HCT116 (cell line): ENCODE measurements around the gene MLYCD. TPM values are rescaled to one million over a fixed set of nuclear protein-coding genes. Genes with fewer than 3 reads are reported as not detected.

Experiments used
- ATAC-seq: fragments of 200-7000 bp; cut with Tn5 transposase; 2 replicates; pipeline ENCODE4 v1.9.1; 2020; ENCODE audit warnings: mild to moderate bottlenecking, moderate library complexity
- BruUV-seq: library from RNA; stranded (reverse); fragments of 400-500 nt; replicated peaks from 2 replicates; lab custom pipeline; 2021; lab: Mats Ljungman, UMichigan
- CTCF ChIA-PET: fragments of 300-600 bp; sonication (Branson Sonifier 250); formaldehyde crosslinking; loops from one replicate; lab custom pipeline; 2021; ENCODE audit warnings: antibody characterized with exemption; lab: Charles Lee
- POLR2A ChIA-PET: fragments of 300-600, 350-600 bp; sonication (Branson Sonifier 250); formaldehyde crosslinking; loops from one replicate; lab custom pipeline; 2021; ENCODE audit warnings: antibody characterized with exemption; lab: Charles Lee
- RAD21 ChIA-PET, 2 experiments: fragments of 300-600 bp; sonication (Branson Sonifier 250); formaldehyde crosslinking; loops; one replicate each; lab custom pipeline; 2023; ENCODE audit warnings: low total read pairs in 2 of 2; ENCODE audit not compliant: uncharacterized antibody in 2 of 2, unreplicated experiment in 2 of 2, low non-redundant PET in 1 of 2; lab: Charles Lee
- DNase-seq: peaks from one replicate; pipeline ENCODE4 v3.0.0-alpha.2; 2010; ENCODE audit warnings: low read depth, low spot score
- H2AFZ ChIP-seq: fragments of 200-600 bp; shearing (Covaris generic), sonication (generic); 2 replicates; pipeline ENCODE4 v1.6.1; 2017; ENCODE audit warnings: low read depth, mixed run types, mixed read lengths, antibody characterized with exemption, low read length; ENCODE audit not compliant: poor library complexity, severe bottlenecking
- H3K27ac ChIP-seq: 2 replicates; pipeline ENCODE4 v1.5.1; 2012; ENCODE audit warnings: low read depth, low read length
- H3K27me3 ChIP-seq: fragments of 200-600 bp; sonication (generic); 2 replicates; pipeline ENCODE4 v1.6.1; 2016; ENCODE audit warnings: mixed run types, low read length, mixed read lengths; ENCODE audit not compliant: insufficient read depth
- H3K36me3 ChIP-seq, 2 experiments: fragments of 200-500 bp in 1 of 2; fragments of 200-600 bp in 1 of 2; sonication (Bioruptor generic) in 1 of 2; sonication (generic) in 1 of 2; 2 replicates each; pipeline versions ENCODE4 v1.5.1 to v1.6.1; 2014 to 2016; ENCODE audit warnings: low read length in 2 of 2, inconsistent platforms in 1 of 2, mixed read lengths in 1 of 2, mixed run types in 1 of 2; ENCODE audit not compliant: insufficient read depth in 2 of 2, control insufficient read depth in 1 of 2
- H3K4me1 ChIP-seq, 2 experiments: fragments of 200-600 bp in 1 of 2; sonication (generic) in 1 of 2; 2 replicates each; pipeline versions ENCODE4 v1.5.1 to v1.6.1; 2012 to 2017; ENCODE audit warnings: low read length in 2 of 2, inconsistent platforms in 1 of 2, mild to moderate bottlenecking in 1 of 2, mixed read lengths in 1 of 2, mixed run types in 1 of 2, moderate library complexity in 1 of 2; ENCODE audit not compliant: insufficient read depth in 2 of 2, control insufficient read depth in 1 of 2
- H3K4me2 ChIP-seq: fragments of 200-600 bp; sonication (generic); 2 replicates; pipeline ENCODE4 v1.6.1; 2017; ENCODE audit warnings: mixed run types, low read length, mixed read lengths
- H3K4me3 ChIP-seq, 2 experiments: fragments of 200-600 bp in 1 of 2; sonication (generic) in 1 of 2; replicated peaks in 1 of 2; 2 replicates each; pipeline ENCODE4 v1.5.1; 2011 to 2016; ENCODE audit warnings: low read length in 2 of 2, control low read depth in 1 of 2, low read depth in 1 of 2, mild to moderate bottlenecking in 1 of 2, mixed read lengths in 1 of 2, mixed run types in 1 of 2
- H3K79me2 ChIP-seq: fragments of 200-600 bp; sonication (generic); 2 replicates; pipeline ENCODE4 v1.6.1; 2017; ENCODE audit warnings: mild to moderate bottlenecking, mixed run types, low read length, moderate library complexity, mixed read lengths; ENCODE audit not compliant: insufficient read depth
- H3K9ac ChIP-seq: fragments of 200-600 bp; sonication (generic); 2 replicates; pipeline ENCODE4 v1.6.1; 2016; ENCODE audit warnings: low read length, mixed read lengths
- H3K9me2 ChIP-seq: fragments of 200-600 bp; sonication (generic), shearing (Covaris generic); 2 replicates; pipeline ENCODE4 v1.6.1; 2017; ENCODE audit warnings: mixed run types, mild to moderate bottlenecking, moderate library complexity; ENCODE audit not compliant: insufficient read depth
- H3K9me3 ChIP-seq, 2 experiments: fragments of 200-500 bp in 1 of 2; fragments of 200-600 bp in 1 of 2; sonication (Bioruptor generic) in 1 of 2; sonication (generic) in 1 of 2; 2 replicates each; pipeline ENCODE4 v1.6.1; 2014 to 2017; ENCODE audit warnings: low read length in 2 of 2, mixed read lengths in 2 of 2, inconsistent platforms in 1 of 2, low read depth in 1 of 2, mild to moderate bottlenecking in 1 of 2, mixed run types in 1 of 2, moderate library complexity in 1 of 2; ENCODE audit not compliant: control insufficient read depth in 1 of 2, insufficient read depth in 1 of 2
- H4K20me1 ChIP-seq: fragments of 200-600 bp; sonication (generic), shearing (Covaris generic); 2 replicates; pipeline ENCODE4 v1.6.1; 2017; ENCODE audit warnings: mixed run types, mild to moderate bottlenecking, moderate library complexity; ENCODE audit not compliant: insufficient read depth
- CEBPB ChIP-seq: IDR thresholded peaks from 2 replicates; pipeline ENCODE4 v1.6.1; 2012; ENCODE audit warnings: low read depth
- EGR1 ChIP-seq: IDR thresholded peaks from 2 replicates; pipeline ENCODE4 v1.6.1; 2012; ENCODE audit warnings: low read depth
- ELF1 ChIP-seq: IDR thresholded peaks from 2 replicates; pipeline ENCODE4 v1.6.1; 2012; ENCODE audit warnings: low read depth, borderline replicate concordance
- EZH2 ChIP-seq: fragments of 200-600 bp; sonication (generic); IDR thresholded peaks from 2 replicates; pipeline ENCODE4 v1.6.1; 2017; ENCODE audit warnings: antibody characterized with exemption, mixed run types
- EZH2phosphoT487 ChIP-seq: fragments of 200-600 bp; IDR thresholded peaks from 2 replicates; pipeline ENCODE4 v1.6.1; 2018; ENCODE audit warnings: antibody characterized with exemption, borderline replicate concordance
- FOSL1 ChIP-seq: IDR thresholded peaks from 2 replicates; pipeline ENCODE4 v1.6.1; 2012; ENCODE audit warnings: low read depth
- JUND ChIP-seq: IDR thresholded peaks from 2 replicates; pipeline ENCODE4 v1.6.1; 2012
- RAD21 ChIP-seq: IDR thresholded peaks from 2 replicates; pipeline ENCODE4 v1.6.1; 2012; ENCODE audit warnings: low read depth, mild to moderate bottlenecking
- SIN3A ChIP-seq: IDR thresholded peaks from 2 replicates; pipeline ENCODE4 v1.6.1; 2012; ENCODE audit warnings: low read depth
- TCF7L2 ChIP-seq: IDR thresholded peaks from 2 replicates; pipeline ENCODE4 v1.7.0; 2011; ENCODE audit warnings: borderline replicate concordance, inconsistent platforms; ENCODE audit not compliant: insufficient read depth, insufficient read length; ENCODE audit errors: extremely low read depth
- ZFX ChIP-seq: fragments of 450-650 bp; IDR thresholded peaks from 2 replicates; pipeline ENCODE4 v1.6.1; 2017
- ZNF274 ChIP-seq: fragments of 200-500 bp; sonication (Bioruptor generic); IDR thresholded peaks from 2 replicates; pipeline ENCODE4 v1.6.1; 2014; ENCODE audit warnings: mild to moderate bottlenecking, low read depth, low read length, inconsistent platforms
- intact Hi-C: fragments of 100-400 bp; cut with micrococcal nuclease; formaldehyde crosslinking; loops from 2 replicates; pipeline ENCODE4 v1.10.0; 2022
- total RNA-seq: library from RNA; stranded (reverse); gene quantifications from one replicate; pipeline ENCODE4 v1.2.1, GENCODE V29; 2021; ENCODE audit not compliant: unreplicated experiment
- TF ChIP-seq, protein P1 (sequence below): IDR thresholded peaks from 2 replicates; pipeline ENCODE4 v1.6.1; 2012; ENCODE audit warnings: low read depth
- TF ChIP-seq, protein P2 (sequence below): IDR thresholded peaks from 2 replicates; pipeline ENCODE4 v1.6.1; 2012
- TF ChIP-seq, protein P3 (sequence below): IDR thresholded peaks from 2 replicates; pipeline ENCODE4 v1.6.1; 2011; ENCODE audit warnings: mild to moderate bottlenecking, low read length, moderate library complexity; ENCODE audit not compliant: insufficient replicate concordance; ENCODE audit errors: extremely low read depth
- TF ChIP-seq, protein P4 (sequence below), 3 experiments: fragments of 200-600 bp in 1 of 3; sonication (generic) in 1 of 3; IDR thresholded peaks in 2 of 3; conservative IDR thresholded peaks in 1 of 3; 2 replicates each; pipeline ENCODE4 v1.5.1; 2012 to 2017; ENCODE audit warnings: low read depth in 2 of 3, low read length in 2 of 3, antibody characterized with exemption in 1 of 3, borderline replicate concordance in 1 of 3, control low read depth in 1 of 3, mild to moderate bottlenecking in 1 of 3, mixed read lengths in 1 of 3, mixed run types in 1 of 3, moderate library complexity in 1 of 3; ENCODE audit not compliant: insufficient read depth in 1 of 3

Gene MLYCD
- total RNA-seq, 1 experiment from 2014 or later, result 3.9 TPM

DNA sequence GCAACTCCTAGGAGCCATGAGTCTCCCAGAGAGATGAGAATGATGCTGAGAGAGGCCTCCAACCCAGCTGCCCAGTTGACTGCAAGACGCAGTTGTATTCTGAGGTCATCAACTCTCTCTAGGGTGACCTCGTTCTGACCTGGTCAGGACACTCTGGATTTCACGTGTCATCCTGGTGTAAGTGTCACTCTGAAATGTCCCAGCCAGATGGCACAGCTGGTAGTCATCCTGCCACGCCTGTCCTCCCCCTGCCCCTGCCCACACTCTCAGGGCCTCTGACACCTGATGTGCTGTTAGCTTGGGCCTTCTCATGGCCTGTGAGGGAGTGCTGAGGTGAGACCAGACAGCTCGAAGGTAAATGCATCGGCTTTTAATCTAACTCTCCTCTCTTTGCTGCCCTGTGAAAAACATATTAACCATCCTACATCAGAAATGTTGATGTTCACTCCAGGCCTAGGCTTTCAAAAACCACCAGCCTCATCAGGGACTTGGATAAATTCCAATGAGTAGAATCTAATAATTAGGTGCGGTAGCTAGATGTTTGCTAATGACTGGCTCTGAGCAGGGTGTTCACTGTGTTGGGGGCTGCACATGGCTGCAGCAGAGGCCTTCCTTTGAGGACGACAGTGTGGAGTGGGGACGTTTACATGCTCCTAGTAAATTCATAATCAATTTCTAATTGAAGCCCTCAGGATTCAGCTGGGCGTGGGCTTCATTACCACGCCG, 13.8 kb downstream of the MLYCD start:
- ChIA-PET RAD21 (no interaction called here), CTCF (interaction anchor here (1.2 kb wide), 1 partner anchor 14 kb away, joined by 4 read pairs; no protein-coding TSS in a partner anchor), POLR2A (interaction anchor here (1.0 kb wide), 1 partner anchor 13 kb away, joined by 3 read pairs; the partner anchor contains the start of gene MLYCD)
- H3K4me2 ChIP-seq, result no peak overlapping the region
- TF ChIP-seq FOSL1, result no peak
- no peak for TF ChIP-seq ZNF274
- no peak for TF ChIP-seq EGR1
- TF ChIP-seq, protein P1, sequence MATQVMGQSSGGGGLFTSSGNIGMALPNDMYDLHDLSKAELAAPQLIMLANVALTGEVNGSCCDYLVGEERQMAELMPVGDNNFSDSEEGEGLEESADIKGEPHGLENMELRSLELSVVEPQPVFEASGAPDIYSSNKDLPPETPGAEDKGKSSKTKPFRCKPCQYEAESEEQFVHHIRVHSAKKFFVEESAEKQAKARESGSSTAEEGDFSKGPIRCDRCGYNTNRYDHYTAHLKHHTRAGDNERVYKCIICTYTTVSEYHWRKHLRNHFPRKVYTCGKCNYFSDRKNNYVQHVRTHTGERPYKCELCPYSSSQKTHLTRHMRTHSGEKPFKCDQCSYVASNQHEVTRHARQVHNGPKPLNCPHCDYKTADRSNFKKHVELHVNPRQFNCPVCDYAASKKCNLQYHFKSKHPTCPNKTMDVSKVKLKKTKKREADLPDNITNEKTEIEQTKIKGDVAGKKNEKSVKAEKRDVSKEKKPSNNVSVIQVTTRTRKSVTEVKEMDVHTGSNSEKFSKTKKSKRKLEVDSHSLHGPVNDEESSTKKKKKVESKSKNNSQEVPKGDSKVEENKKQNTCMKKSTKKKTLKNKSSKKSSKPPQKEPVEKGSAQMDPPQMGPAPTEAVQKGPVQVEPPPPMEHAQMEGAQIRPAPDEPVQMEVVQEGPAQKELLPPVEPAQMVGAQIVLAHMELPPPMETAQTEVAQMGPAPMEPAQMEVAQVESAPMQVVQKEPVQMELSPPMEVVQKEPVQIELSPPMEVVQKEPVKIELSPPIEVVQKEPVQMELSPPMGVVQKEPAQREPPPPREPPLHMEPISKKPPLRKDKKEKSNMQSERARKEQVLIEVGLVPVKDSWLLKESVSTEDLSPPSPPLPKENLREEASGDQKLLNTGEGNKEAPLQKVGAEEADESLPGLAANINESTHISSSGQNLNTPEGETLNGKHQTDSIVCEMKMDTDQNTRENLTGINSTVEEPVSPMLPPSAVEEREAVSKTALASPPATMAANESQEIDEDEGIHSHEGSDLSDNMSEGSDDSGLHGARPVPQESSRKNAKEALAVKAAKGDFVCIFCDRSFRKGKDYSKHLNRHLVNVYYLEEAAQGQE, result no peak
- TF ChIP-seq JUND, result no peak
- TF ChIP-seq, protein P2, sequence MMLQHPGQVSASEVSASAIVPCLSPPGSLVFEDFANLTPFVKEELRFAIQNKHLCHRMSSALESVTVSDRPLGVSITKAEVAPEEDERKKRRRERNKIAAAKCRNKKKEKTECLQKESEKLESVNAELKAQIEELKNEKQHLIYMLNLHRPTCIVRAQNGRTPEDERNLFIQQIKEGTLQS, result no peak
- TF ChIP-seq RAD21, result no peak
- TF ChIP-seq SIN3A, result no peak
- no peak for TF ChIP-seq CEBPB
- TF ChIP-seq, protein P3, sequence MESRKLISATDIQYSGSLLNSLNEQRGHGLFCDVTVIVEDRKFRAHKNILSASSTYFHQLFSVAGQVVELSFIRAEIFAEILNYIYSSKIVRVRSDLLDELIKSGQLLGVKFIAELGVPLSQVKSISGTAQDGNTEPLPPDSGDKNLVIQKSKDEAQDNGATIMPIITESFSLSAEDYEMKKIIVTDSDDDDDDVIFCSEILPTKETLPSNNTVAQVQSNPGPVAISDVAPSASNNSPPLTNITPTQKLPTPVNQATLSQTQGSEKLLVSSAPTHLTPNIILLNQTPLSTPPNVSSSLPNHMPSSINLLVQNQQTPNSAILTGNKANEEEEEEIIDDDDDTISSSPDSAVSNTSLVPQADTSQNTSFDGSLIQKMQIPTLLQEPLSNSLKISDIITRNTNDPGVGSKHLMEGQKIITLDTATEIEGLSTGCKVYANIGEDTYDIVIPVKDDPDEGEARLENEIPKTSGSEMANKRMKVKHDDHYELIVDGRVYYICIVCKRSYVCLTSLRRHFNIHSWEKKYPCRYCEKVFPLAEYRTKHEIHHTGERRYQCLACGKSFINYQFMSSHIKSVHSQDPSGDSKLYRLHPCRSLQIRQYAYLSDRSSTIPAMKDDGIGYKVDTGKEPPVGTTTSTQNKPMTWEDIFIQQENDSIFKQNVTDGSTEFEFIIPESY, result no peak
- no peak for TF ChIP-seq EZH2phosphoT487
- TF ChIP-seq, protein P4, sequence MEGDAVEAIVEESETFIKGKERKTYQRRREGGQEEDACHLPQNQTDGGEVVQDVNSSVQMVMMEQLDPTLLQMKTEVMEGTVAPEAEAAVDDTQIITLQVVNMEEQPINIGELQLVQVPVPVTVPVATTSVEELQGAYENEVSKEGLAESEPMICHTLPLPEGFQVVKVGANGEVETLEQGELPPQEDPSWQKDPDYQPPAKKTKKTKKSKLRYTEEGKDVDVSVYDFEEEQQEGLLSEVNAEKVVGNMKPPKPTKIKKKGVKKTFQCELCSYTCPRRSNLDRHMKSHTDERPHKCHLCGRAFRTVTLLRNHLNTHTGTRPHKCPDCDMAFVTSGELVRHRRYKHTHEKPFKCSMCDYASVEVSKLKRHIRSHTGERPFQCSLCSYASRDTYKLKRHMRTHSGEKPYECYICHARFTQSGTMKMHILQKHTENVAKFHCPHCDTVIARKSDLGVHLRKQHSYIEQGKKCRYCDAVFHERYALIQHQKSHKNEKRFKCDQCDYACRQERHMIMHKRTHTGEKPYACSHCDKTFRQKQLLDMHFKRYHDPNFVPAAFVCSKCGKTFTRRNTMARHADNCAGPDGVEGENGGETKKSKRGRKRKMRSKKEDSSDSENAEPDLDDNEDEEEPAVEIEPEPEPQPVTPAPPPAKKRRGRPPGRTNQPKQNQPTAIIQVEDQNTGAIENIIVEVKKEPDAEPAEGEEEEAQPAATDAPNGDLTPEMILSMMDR (IDR thresholded peaks at IDR 0.05 in 2 of 3, conservative IDR thresholded peaks at IDR 0.05 in 1 of 3; ENCODE audit: borderline replicate concordance in 1 of 3, insufficient read depth in 1 of 3, low read depth in 2 of 3, low read length in 2 of 3), result no peak
- no peak for TF ChIP-seq EZH2
- TF ChIP-seq ELF1, result no peak
- no peak for TF ChIP-seq ZFX
- TF ChIP-seq TCF7L2, result no peak
- no peaks in the 10 kb centered on the region for H3K79me2 ChIP-seq
- H3K9me2 ChIP-seq, result no peaks in the 10 kb centered on the region
- intact Hi-C loops, result no loop called here
- H2AFZ ChIP-seq, result no peak overlapping the region
- DNase-seq, result no peak
- H3K4me3 ChIP-seq, result no peak overlapping the region
- H3K27ac ChIP-seq, result no peak overlapping the region
- ATAC-seq, result no peak
- BruUV-seq, result no TSS peak
- peaks cover 0 to 16% of the 10 kb centered on the region in 2 experiments; a peak in 1 of 4 replicates for H3K4me1 ChIP-seq
- 0 out of 4 replicates have a peak, but pooled peaks cover 0 to 6% of the 10 kb centered on the region in 2 experiments for H3K36me3 ChIP-seq
- H3K9me3 ChIP-seq, result no peaks in the 10 kb centered on the region
- no peaks in the 10 kb centered on the region for H4K20me1 ChIP-seq
- H3K27me3 ChIP-seq, result no peaks in the 10 kb centered on the region
- H3K9ac ChIP-seq, result no peak overlapping the region
